Endothelial cell of umbilical vein (primary cell): ENCODE results near the gene ABCB7. TPM values are rescaled to one million over a fixed set of nuclear protein-coding genes. Genes with fewer than 3 reads are reported as not detected.

Experiments used
- BruUV-seq: library from RNA; stranded (reverse); fragments of 400-500 nt; replicated peaks from 2 replicates; lab custom pipeline; 2021; lab: Mats Ljungman, UMichigan
- CTCF ChIA-PET: fragments of 300-600, 350-600 bp; sonication (Branson Sonifier 250); formaldehyde crosslinking; loops from one replicate; lab custom pipeline; 2021; ENCODE audit warnings: antibody characterized with exemption, inconsistent platforms; lab: Charles Lee
- POLR2A ChIA-PET: fragments of 300-600, 350-600 bp; sonication (Branson Sonifier 250); formaldehyde crosslinking; loops from one replicate; lab custom pipeline; 2021; ENCODE audit warnings: antibody characterized with exemption, inconsistent platforms; lab: Charles Lee
- DNase-seq: peaks from one replicate; pipeline ENCODE4 v3.0.0-alpha.2; 2011; ENCODE audit warnings: low read depth, low spot score
- FAIRE-seq: peaks from 2 replicates; lab custom pipeline; 2011; peaks lifted over from hg19 to GRCh38; lab: Jason Lieb, UNC
- H2AFZ ChIP-seq: 2 replicates; pipeline ENCODE4 v1.6.0; 2012; ENCODE audit warnings: low read depth, low read length, control low read depth, inconsistent platforms
- H3K27ac ChIP-seq: 2 replicates; pipeline ENCODE4 v1.5.1; 2011; ENCODE audit warnings: low read depth, mild to moderate bottlenecking, control low read depth, low read length, moderate library complexity; ENCODE audit not compliant: insufficient read depth
- H3K27me3 ChIP-seq, 2 experiments: 2 replicates each; pipeline versions ENCODE4 v1.6.0 to v1.6.1; 2011; ENCODE audit warnings: low read length in 2 of 2, mixed read lengths in 1 of 2; ENCODE audit not compliant: control insufficient read depth in 2 of 2, insufficient read depth in 2 of 2
- H3K36me3 ChIP-seq, 2 experiments: 2 replicates in 1 of 2; 3 replicates in 1 of 2; pipeline ENCODE4 v1.5.1; 2011; ENCODE audit warnings: low read length in 2 of 2, mild to moderate bottlenecking in 1 of 2, moderate library complexity in 1 of 2; ENCODE audit not compliant: control insufficient read depth in 2 of 2, insufficient read depth in 2 of 2; ENCODE audit errors: extremely low read depth in 1 of 2
- H3K4me1 ChIP-seq: 3 replicates; pipeline ENCODE4 v1.5.1; 2011; ENCODE audit warnings: mild to moderate bottlenecking, low read length; ENCODE audit not compliant: control insufficient read depth, insufficient read depth; ENCODE audit errors: extremely low read depth
- H3K4me2 ChIP-seq: 2 replicates; pipeline ENCODE4 v1.6.1; 2011; ENCODE audit warnings: low read length, control low read depth, mixed read lengths; ENCODE audit not compliant: insufficient read depth
- H3K4me3 ChIP-seq, 3 experiments: fragments of 200-600 bp in 1 of 3; sonication (generic), shearing (Covaris generic) in 1 of 3; replicated peaks in 1 of 3; 2 replicates each; pipeline ENCODE4 v1.5.1; 2011 to 2016; ENCODE audit warnings: control low read depth in 3 of 3, low read length in 3 of 3, mild to moderate bottlenecking in 2 of 3, inconsistent platforms in 1 of 3, low read depth in 1 of 3, moderate library complexity in 1 of 3; ENCODE audit not compliant: insufficient read depth in 1 of 3
- H3K79me2 ChIP-seq: 2 replicates; pipeline ENCODE4 v1.6.0; 2012; ENCODE audit warnings: low read length, inconsistent platforms; ENCODE audit not compliant: control insufficient read depth, insufficient read depth
- H3K9ac ChIP-seq: replicated peaks from 2 replicates; pipeline ENCODE3; 2011; ENCODE audit warnings: low read length, control low read depth; ENCODE audit not compliant: insufficient read depth; ENCODE audit errors: extremely low read depth
- H3K9me1 ChIP-seq: replicated peaks from 3 replicates; pipeline ENCODE4 v1.6.0; 2011; ENCODE audit warnings: mild to moderate bottlenecking, low read length; ENCODE audit not compliant: control insufficient read depth, insufficient read depth; ENCODE audit errors: extremely low read depth
- H3K9me3 ChIP-seq: replicated peaks from 2 replicates; pipeline ENCODE4 v1.5.1; 2012; ENCODE audit warnings: low read length, inconsistent platforms; ENCODE audit not compliant: control insufficient read depth, insufficient read depth
- H4K20me1 ChIP-seq: replicated peaks from 2 replicates; pipeline ENCODE3; 2011; ENCODE audit warnings: mild to moderate bottlenecking, low read length; ENCODE audit not compliant: control insufficient read depth, insufficient read depth; ENCODE audit errors: extremely low read depth
- EZH2 ChIP-seq: IDR thresholded peaks from 2 replicates; pipeline ENCODE4 v1.6.1; 2012; ENCODE audit warnings: borderline replicate concordance, low read depth, mild to moderate bottlenecking, moderate library complexity, low read length, inconsistent platforms; ENCODE audit not compliant: severe bottlenecking
- JUN ChIP-seq: IDR thresholded peaks from 2 replicates; pipeline ENCODE4 v1.6.1; 2011; ENCODE audit warnings: borderline replicate concordance, low read depth; ENCODE audit not compliant: insufficient read length, insufficient read depth
- MYC ChIP-seq: IDR thresholded peaks from one replicate; pipeline ENCODE4 v1.6.1; 2011; ENCODE audit warnings: mild to moderate bottlenecking, low read depth, low read length
- POLR2AphosphoS5 ChIP-seq: IDR thresholded peaks from 2 replicates; pipeline ENCODE4 v1.6.1; 2012; ENCODE audit warnings: low read depth, mild to moderate bottlenecking, control low read depth, low read length, moderate library complexity; ENCODE audit not compliant: insufficient read depth
- dilution Hi-C: fragments of 300-500 bp; cut with MboI; formaldehyde crosslinking; loops from one replicate; pipeline ENCODE4 v1.15.0; 2019; ENCODE audit warnings: low sequenced_read_pairs; ENCODE audit not compliant: extremely low pct_ligation_motif_present
- intact Hi-C: fragments of 100-400 bp; cut with micrococcal nuclease; formaldehyde crosslinking; loops from one replicate; pipeline ENCODE4 v1.10.0; 2022
- polyA plus RNA-seq, 4 experiments: library from polyadenylated mRNA; depleted of rRNA in 3 of 4; stranded (reverse) in 3 of 4; unstranded in 1 of 4; fragments of >200 nt; gene quantifications; 2 replicates each; pipeline versions ENCODE4 v1.2.1 to v1.2.3, GENCODE V29; 2011 to 2012; ENCODE audit warnings: missing spikeins in 1 of 4
- total RNA-seq: library from RNA; stranded (reverse); gene quantifications from 2 replicates; pipeline ENCODE4 v1.2.3, GENCODE V29; 2021
- TF ChIP-seq, protein P1 (sequence below): IDR thresholded peaks from 2 replicates; pipeline ENCODE4 v1.6.1; 2011; ENCODE audit not compliant: insufficient read depth, insufficient read length
- TF ChIP-seq, protein P2 (sequence below), 2 donors: IDR thresholded peaks; 1 replicate in 1 of 2; 2 replicates in 1 of 2; pipeline ENCODE4 v1.5.1; 2011; ENCODE audit warnings: low read length in 2 of 2, mild to moderate bottlenecking in 2 of 2, moderate library complexity in 2 of 2, control low read depth in 1 of 2, inconsistent platforms in 1 of 2, low read depth in 1 of 2; ENCODE audit not compliant: insufficient read depth in 1 of 2; ENCODE audit errors: extremely low read depth in 1 of 2

ABCB7 gene
- total and polyA plus RNA-seq, 2 donors (not counting 3 experiments of a cell fraction or from before 2014, with no cell fraction given), result 12.1 to 20.7 TPM

DNA sequence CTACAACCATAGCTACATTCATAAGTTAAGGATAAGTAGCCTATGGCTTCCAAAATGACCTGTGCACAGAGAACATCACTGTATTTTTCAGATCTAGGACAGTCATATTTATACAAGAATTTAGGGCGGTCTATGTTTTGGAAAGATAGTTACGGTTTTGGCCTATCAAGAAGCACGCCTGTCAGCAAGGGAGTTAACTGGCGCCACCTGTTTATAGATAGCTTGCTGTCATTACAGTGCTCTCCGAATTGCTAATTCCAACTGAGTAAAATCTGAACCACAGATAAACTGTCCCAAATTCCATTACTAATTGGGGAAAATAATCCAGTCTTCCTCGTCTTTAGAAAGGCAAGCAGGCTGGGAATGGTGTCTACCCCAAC lies 646 bp downstream of the ABCB7 start:
- CTCF ChIA-PET, result no interaction called here
- H3K4me1 ChIP-seq, result peaks cover 4% of the 10 kb centered on the region
- FAIRE-seq (peak; percentile 50), DNase-seq (peak; percentile 31)
- BruUV-seq, result TSS peak; percentile 47
- H3K9me1 ChIP-seq, result no peaks in the 10 kb centered on the region
- dilution Hi-C loops, result no loop called here
- H4K20me1 ChIP-seq, result no peaks in the 10 kb centered on the region
- H3K9me3 ChIP-seq, result no peaks in the 10 kb centered on the region
- peak overlapping the region; percentile 60 for H3K27ac ChIP-seq
- H2AFZ ChIP-seq, result peak overlapping the region; percentile 91
- TF ChIP-seq MYC, result no peak
- no peak for TF ChIP-seq JUN
- TF ChIP-seq, protein P1, sequence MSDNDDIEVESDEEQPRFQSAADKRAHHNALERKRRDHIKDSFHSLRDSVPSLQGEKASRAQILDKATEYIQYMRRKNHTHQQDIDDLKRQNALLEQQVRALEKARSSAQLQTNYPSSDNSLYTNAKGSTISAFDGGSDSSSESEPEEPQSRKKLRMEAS, result no peak
- TF ChIP-seq POLR2AphosphoS5, result no peak
- no peak for TF ChIP-seq EZH2
- peak overlapping the region; percentile 53 to 83 (median 66) for H3K4me3 ChIP-seq
- H3K36me3 ChIP-seq, result no peaks in the 10 kb centered on the region
- H3K27me3 ChIP-seq, result no peaks in the 10 kb centered on the region
- POLR2A ChIA-PET, result no interaction called here
- H3K79me2 ChIP-seq, result peaks cover 6% of the 10 kb centered on the region
- intact Hi-C loops, result loop anchor here (5.0 kb wide), 1 partner anchor 117 kb away; the partner anchor contains the start of gene UPRT
- H3K4me2 ChIP-seq, result peak overlapping the region; percentile 56
- H3K9ac ChIP-seq, result peak overlapping the region; percentile 75

DNA sequence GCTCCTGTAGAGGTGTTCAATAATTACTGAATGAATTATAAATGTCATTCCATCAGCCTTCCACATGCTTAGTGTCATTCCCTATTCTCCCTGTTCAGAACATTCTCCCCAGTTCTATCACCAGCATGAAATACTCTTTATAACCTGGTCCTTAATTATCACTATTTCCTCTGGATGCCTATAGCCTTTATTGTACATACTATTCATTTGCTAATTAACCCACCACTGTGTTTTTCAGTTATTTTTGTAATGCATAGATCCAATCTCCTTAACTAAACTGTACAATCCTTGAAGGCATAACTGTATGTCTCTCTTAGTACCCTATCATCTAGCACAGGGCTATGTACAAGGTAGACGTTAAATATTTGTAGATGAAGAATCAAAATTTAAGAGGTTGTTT lies 1.2 kb downstream of the ABCB7 start:
- H3K4me3 ChIP-seq, result no peak overlapping the region
- intact Hi-C loops, result loop anchor here (5.0 kb wide), 1 partner anchor 117 kb away; the partner anchor contains the start of gene UPRT
- H3K79me2 ChIP-seq, result peaks cover 6% of the 10 kb centered on the region
- no peak for FAIRE-seq
- H4K20me1 ChIP-seq, result no peaks in the 10 kb centered on the region
- peak overlapping the region; percentile 56 for H3K4me2 ChIP-seq
- H3K9me3 ChIP-seq, result no peaks in the 10 kb centered on the region
- no peak for DNase-seq
- H3K4me1 ChIP-seq, result peaks cover 4% of the 10 kb centered on the region
- dilution Hi-C loops, result no loop called here
- POLR2A ChIA-PET, result interaction anchor here (0.5 kb wide), 1 partner anchor 119 kb away, joined by 4 read pairs; no protein-coding TSS in a partner anchor
- H3K36me3 ChIP-seq, result no peaks in the 10 kb centered on the region
- BruUV-seq, result no TSS peak
- TF ChIP-seq, protein P2, sequence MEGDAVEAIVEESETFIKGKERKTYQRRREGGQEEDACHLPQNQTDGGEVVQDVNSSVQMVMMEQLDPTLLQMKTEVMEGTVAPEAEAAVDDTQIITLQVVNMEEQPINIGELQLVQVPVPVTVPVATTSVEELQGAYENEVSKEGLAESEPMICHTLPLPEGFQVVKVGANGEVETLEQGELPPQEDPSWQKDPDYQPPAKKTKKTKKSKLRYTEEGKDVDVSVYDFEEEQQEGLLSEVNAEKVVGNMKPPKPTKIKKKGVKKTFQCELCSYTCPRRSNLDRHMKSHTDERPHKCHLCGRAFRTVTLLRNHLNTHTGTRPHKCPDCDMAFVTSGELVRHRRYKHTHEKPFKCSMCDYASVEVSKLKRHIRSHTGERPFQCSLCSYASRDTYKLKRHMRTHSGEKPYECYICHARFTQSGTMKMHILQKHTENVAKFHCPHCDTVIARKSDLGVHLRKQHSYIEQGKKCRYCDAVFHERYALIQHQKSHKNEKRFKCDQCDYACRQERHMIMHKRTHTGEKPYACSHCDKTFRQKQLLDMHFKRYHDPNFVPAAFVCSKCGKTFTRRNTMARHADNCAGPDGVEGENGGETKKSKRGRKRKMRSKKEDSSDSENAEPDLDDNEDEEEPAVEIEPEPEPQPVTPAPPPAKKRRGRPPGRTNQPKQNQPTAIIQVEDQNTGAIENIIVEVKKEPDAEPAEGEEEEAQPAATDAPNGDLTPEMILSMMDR (IDR thresholded peaks at IDR 0.05; ENCODE audit: extremely low read depth in 1 of 2, insufficient read depth in 1 of 2, low read depth in 1 of 2, low read length in 2 of 2), result no peak
- H3K9ac ChIP-seq, result no peak overlapping the region
- H2AFZ ChIP-seq, result no peak overlapping the region
- no peak overlapping the region for H3K27ac ChIP-seq
- H3K27me3 ChIP-seq, result no peaks in the 10 kb centered on the region
- no peaks in the 10 kb centered on the region for H3K9me1 ChIP-seq
- CTCF ChIA-PET, result no interaction called here
